Neural progenitor cell (in vitro differentiated cells): ENCODE results near the gene PAM.

Experiments
- EZH2 ChIP-seq: fragments of 200-600 bp; sonication (generic); IDR thresholded peaks from 2 replicates; pipeline ENCODE4 v1.6.1; 2017; ENCODE audit warnings: antibody characterized with exemption, mild to moderate bottlenecking, moderate library complexity
- EZH2phosphoT487 ChIP-seq: fragments of 200-600 bp; sonication (generic); IDR thresholded peaks from 2 replicates; pipeline ENCODE4 v1.6.1; 2017; ENCODE audit warnings: antibody characterized with exemption
- TF ChIP-seq, protein P1 (sequence below): fragments of 200-600 bp; sonication (generic); IDR thresholded peaks from 2 replicates; pipeline ENCODE4 v1.5.1; 2017; ENCODE audit warnings: antibody characterized with exemption, mild to moderate bottlenecking

GRCh38 chr5:102777099-102777498 lies 22.0 kb downstream of the PAM start:
- TF ChIP-seq, protein P1, sequence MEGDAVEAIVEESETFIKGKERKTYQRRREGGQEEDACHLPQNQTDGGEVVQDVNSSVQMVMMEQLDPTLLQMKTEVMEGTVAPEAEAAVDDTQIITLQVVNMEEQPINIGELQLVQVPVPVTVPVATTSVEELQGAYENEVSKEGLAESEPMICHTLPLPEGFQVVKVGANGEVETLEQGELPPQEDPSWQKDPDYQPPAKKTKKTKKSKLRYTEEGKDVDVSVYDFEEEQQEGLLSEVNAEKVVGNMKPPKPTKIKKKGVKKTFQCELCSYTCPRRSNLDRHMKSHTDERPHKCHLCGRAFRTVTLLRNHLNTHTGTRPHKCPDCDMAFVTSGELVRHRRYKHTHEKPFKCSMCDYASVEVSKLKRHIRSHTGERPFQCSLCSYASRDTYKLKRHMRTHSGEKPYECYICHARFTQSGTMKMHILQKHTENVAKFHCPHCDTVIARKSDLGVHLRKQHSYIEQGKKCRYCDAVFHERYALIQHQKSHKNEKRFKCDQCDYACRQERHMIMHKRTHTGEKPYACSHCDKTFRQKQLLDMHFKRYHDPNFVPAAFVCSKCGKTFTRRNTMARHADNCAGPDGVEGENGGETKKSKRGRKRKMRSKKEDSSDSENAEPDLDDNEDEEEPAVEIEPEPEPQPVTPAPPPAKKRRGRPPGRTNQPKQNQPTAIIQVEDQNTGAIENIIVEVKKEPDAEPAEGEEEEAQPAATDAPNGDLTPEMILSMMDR, result no peak
- no peak for TF ChIP-seq EZH2
- TF ChIP-seq EZH2phosphoT487, result no peak
